Measurements from ENCODE around the gene EID2B.

GRCh38 chr19:39497996-39498797, 34.5 kb downstream of the EID2B start:
- peak; percentile 49 for TF ChIP-seq CTCF (IDR thresholded peaks at IDR 0.05; ENCODE audit: poor library complexity)
- peak; percentile 61 for TF ChIP-seq EZH2 (IDR thresholded peaks at IDR 0.05; ENCODE audit: borderline replicate concordance)

Data from hepatocyte (in vitro differentiated cells).